SKM-1 (cell line): ENCODE results near the gene MGAT1.
A peak's percentile ranks its signal among the peaks of the same experiment; 100 is the strongest.
"Not testable (repeated sequence)": the region's sequence is repeated elsewhere in the genome, so short reads cannot be mapped to it uniquely, and the experiment has no call there.

Experiments used
- DNase-seq: peaks from one replicate; lab custom pipeline; 2025; ENCODE audit not compliant: unreplicated experiment; lab: John Stamatoyannopoulos, UW

The MGAT1 gene

GRCh38 chr5:180807046-180807445 is 4.4 kb upstream of the MGAT1 start:
- no peak for DNase-seq

- no peak for DNase-seq
These were observed 3.9 kb upstream of the MGAT1 start for GRCh38 chr5:180806351-180807011.

DNA sequence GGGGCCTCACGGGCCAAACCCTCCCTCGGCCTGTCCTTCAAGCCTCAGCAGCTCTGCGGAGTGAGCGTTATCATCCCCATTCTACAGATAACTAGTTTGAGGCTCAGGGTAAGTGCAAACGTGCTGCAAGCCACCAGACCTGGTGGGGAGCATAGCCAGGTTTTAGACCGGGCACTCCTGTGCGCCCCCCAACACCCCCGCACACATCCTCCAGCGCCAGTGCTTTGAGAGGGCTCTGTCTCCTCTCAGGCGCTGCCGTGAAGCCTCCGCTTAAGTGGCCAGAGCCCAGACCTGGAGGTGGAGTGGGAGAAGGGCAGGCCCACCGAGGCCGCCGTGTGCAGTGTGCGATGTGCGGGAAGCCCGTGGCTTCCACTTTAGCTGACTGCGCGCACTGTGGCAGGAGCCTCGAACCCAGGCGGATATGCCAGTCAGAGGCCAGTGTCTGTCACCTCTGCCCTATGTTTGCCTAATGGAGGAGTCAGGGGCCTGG is 1.6 kb upstream of the MGAT1 start:
- DNase-seq, result no peak

DNA sequence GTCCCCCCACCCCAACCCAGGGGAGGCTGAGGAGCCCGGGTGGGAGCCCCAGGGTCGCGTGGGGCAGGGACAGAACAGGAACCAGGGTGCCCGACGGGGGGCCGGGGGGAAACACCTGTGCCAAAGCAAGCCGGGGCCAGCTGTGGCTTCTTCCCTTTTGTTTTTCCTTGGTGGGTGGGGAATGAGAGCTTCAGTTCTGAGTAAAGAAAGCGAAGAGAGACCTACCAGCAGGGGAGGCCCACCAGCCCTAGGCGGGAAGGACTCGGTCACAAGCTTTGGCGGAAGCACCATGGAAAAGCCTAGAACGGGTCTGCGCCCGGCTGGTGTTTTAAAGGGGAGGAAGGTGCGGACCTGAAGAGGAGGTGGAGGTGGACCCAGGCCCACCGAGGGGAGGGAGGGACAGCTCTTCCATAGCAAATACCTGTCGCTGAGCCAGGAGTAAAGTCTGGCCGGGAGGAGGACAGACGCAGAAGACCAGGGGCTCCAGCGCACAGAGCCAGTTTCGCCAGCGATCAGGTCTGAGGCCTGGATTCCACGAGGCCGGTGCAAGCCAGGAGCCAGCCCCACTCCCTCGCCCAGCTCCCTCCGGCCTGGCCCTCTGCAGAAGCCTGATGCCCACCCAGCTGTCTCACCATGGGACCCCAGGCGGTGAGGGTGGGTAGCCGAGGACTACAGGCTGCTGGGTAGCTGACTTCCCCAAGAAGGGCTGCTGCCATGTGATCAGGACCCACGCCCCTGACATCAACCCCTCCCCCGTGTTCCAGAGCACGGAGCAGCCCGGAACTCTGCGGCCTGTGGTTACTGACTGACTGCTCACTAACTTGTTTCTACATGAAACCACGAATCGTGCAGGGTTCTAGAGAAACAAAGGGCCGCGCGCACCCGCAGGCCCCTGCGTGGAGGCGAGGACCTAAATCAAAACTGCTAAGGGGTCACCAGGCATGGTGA is 849 bp upstream of the MGAT1 start:
- peak; percentile 87 for DNase-seq

GRCh38 chr5:180801596-180802324 is 846 bp downstream of the MGAT1 start:
- no peak for DNase-seq

GRCh38 chr5:180799902-180800801 is 2.5 kb downstream of the MGAT1 start:
- DNase-seq, result no peak

- DNase-seq, result no peak
These were observed 3.4 kb downstream of the MGAT1 start for GRCh38 chr5:180799194-180799593.

DNA sequence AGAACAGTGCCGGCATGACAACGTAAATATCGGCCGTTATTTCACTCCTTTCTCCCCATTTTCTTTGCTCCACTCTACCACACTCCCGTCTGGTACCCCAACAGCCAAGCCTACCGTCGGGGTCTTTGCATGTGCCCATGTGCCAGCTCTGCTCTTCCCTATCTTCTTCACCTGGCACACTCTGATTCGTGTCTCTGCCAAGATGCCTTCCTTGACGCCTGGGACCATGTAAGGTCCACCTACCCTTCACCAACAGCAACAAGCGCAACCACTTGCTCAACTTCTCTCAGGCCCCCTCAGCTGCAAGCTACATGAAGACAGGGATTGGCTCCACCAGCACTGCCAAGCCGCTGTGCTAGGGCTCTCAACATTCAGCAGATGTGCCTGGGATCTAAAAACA is 4.4 kb downstream of the MGAT1 start:
- DNase-seq, result no peak

- no peak for DNase-seq
These were observed 5.1 kb downstream of the MGAT1 start for GRCh38 chr5:180797256-180798192.

DNA sequence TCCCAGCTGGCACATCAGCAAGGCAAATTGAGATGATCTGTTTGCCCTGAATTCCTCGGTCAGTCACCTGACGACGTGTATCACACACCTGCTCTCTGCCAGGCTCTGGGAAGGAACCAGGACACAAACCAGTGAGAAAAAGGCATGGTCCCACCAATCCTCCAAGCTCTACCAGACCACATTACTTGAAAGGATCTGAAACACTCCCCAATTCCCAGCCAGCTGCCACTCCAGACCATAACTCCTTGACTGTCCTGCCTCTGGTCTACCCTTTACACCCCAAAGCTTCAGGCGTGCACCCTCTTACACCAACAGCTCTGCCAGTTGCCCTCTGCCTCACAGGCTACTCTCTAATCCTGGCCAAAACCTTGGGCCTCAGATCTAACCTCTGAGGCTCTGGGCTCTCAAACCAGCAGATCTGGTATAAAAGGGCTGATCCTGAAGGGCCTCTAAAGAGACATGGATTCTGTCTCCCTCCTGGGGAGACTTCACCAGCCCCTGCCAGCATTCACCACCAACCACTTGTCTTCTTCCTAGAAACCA is 6.8 kb downstream of the MGAT1 start:
- DNase-seq, result no peak

GRCh38 chr5:180792965-180793287 is 9.7 kb downstream of the MGAT1 start:
- DNase-seq, result no peak

- no peak for DNase-seq
These were observed 10.2 kb downstream of the MGAT1 start for GRCh38 chr5:180792287-180792964.

GRCh38 chr5:180791611-180792213 is 10.9 kb downstream of the MGAT1 start:
- DNase-seq, result no peak

- DNase-seq, result no peak
These were observed 12.1 kb downstream of the MGAT1 start for GRCh38 chr5:180790524-180790923.

- no peak for DNase-seq
These were observed 12.6 kb downstream of the MGAT1 start for GRCh38 chr5:180790020-180790419.

DNA sequence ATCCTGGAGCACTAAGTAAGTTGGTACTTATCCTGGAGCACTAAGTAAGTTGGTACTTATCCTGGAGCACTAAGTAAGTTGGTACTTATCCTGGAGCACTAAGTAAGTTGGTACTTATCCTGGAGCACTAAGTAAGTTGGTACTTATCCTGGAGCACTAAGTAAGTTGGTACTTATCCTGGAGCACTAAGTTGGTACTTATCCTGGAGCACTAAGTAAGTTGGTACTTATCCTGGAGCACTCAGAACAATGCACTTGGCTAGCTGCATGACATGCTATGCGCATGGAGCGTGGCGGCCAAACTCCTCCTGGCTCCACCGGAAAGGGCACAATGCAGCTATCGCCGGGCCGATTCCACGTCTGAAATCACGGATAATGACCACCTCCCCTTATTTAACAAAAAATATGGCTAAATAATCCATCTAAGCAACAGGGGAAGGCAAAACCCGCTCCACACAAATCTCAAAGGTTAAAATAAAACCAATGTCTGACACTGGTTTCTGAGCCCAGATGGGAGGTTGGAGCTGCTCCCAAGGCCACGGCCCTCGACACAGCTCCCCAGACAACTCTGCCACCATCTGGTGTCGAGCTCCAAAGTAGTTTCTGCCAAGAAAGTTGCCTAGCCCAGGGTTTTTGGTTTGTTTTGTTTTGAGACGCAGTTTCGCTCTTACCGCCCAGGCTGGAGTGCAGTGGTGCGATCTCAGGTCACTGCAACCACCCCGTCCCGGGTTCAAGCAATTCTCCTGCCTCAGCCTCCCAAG is 13.8 kb downstream of the MGAT1 start:
- not testable (repeated sequence) for DNase-seq

DNA sequence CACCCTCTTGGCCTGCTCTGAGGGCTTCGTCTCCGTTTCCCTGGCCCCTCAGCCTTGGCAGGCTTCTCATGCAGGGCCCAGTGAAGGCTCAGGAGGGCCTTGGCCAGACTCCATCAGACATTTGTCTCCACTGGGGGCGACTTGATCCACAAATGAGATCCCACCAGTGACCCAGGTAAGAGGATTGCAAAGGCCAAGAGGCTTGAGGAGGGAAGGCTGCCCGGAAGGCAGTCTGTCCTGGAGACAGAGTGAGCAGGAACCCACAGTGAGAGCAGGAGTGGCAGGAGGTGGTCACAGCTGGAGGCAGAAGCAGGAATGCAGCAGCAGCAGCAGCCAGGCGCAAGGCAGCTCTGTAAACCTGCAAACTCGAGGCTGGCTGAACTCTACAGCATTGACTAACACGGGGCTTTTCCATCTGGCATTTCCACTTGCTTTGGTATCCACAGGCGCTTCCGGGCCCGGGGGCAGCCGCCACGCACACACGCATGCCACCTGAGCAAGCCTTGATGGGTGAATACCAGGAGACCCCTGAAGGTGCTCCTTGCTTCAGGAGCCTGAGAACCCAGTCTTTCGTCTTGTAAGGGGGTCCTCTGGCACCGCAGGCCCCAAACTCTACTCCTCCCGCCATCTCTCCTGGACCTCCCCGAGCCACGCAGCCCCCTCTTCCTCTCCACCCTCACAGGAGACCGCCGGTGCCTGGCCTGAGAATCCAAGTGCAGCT is 14.7 kb downstream of the MGAT1 start:
- no peak for DNase-seq
